ENCODE results near the gene GRPR. TPM values are rescaled to one million over a fixed set of nuclear protein-coding genes. Genes with fewer than 3 reads are reported as not detected.

GRPR gene
- total and polyA plus RNA-seq, 12 donors = 0.03 to 0.57 (median 0.28) TPM; not detected in 1

GRCh38 chrX:16081357-16081756, 42.0 kb upstream of the GRPR start:
- H3K27ac ChIP-seq = no peak overlapping the region
- DNase-seq = no peak
- H3K4me3 ChIP-seq = no peak overlapping the region
- intact Hi-C loops (cut with DNase I) = no loop called here
- peaks cover 0 to 70% (median 0%) of the 10 kb centered on the region in 7 donors for H3K27me3 ChIP-seq
- ATAC-seq = no peak
- H3K9me3 ChIP-seq = no peaks in the 10 kb centered on the region
- WGBS, 2 donors = 90 to 91% methylated on average over 2 of the region's 2 CpGs
- H3K4me1 ChIP-seq = no peaks in the 10 kb centered on the region
- no peak for TF ChIP-seq CTCF (IDR thresholded peaks at IDR 0.05)
- no peaks in the 10 kb centered on the region for H3K36me3 ChIP-seq

DNA sequence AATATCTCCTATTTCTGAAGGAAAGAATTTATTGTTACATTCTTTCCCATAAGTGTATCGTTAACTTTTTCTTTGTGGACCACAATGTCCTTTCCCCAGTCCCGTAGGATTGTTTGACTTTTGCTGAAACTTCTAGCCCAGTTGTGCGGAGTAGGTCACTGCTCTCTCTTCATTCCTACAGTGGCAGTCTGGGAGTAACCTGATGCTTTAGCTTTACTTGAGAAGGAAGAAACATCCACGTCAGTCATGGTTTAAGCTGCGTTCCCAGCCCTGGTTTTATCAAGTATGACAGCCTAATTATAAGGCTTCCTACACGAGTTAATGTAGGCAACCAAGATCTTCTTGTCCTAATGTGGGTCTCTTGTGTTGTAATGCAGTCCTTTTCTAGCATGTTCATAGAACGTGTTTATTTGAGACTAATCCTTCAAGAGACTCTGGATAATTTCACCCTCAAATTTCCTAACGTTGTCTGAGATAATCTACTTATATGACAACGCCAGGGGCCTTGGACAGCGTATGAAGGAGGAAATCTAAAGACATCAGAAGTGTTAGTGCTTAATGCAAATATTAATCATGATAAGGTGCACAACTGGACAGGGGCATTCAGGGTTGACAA, 40.8 kb upstream of the GRPR start:
- TF ChIP-seq CTCF (IDR thresholded peaks at IDR 0.05) = no peak
- WGBS, 2 donors = 61 to 63% methylated on average over 10 of the region's 10 CpGs
- DNase-seq = no peak
- ATAC-seq = no peak
- no peak overlapping the region for H3K4me3 ChIP-seq
- no peak overlapping the region for H3K27ac ChIP-seq
- H3K9me3 ChIP-seq = no peaks in the 10 kb centered on the region
- H3K4me1 ChIP-seq = no peaks in the 10 kb centered on the region
- intact Hi-C loops (cut with DNase I) = no loop called here
- H3K27me3 ChIP-seq = peaks cover 0 to 70% (median 0%) of the 10 kb centered on the region in 7 donors
- no peaks in the 10 kb centered on the region for H3K36me3 ChIP-seq

GRCh38 chrX:16087076-16087475, 36.3 kb upstream of the GRPR start:
- WGBS, 2 donors = 30 to 38% methylated on average over 3 of the region's 3 CpGs

DNA sequence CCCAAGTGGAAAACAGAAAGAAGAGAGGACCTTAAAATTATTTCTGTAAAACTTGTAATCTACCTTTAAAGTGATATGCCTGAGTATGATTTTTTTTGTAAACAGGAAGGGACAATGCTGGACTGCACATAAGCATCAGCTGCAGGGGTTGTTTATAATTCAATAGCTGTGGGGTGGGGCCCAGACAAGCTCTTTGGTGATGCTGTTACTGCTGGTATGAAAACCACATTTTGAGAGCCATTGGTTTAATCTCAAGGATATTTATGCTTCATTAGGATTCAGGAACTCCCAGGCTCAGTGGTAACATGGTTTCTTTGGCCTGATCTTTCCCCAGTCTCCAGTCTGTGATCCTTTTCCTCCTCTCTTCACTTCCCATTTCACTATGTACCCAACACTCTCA, 34.3 kb upstream of the GRPR start:
- no peak overlapping the region for H3K4me3 ChIP-seq
- ATAC-seq (no peak), DNase-seq (no peak)
- no peak for TF ChIP-seq CTCF (IDR thresholded peaks at IDR 0.05)
- peaks cover 0 to 48% (median 0%) of the 10 kb centered on the region in 7 donors for H3K27me3 ChIP-seq
- H3K36me3 ChIP-seq = no peaks in the 10 kb centered on the region
- intact Hi-C loops (cut with DNase I) = no loop called here
- H3K4me1 ChIP-seq = no peaks in the 10 kb centered on the region
- peaks cover 0 to 5% (median 0%) of the 10 kb centered on the region in 11 donors for H3K9me3 ChIP-seq
- H3K27ac ChIP-seq = no peak overlapping the region

More at GRCh38 chrX:16087076-16087475, 36.3 kb upstream of the GRPR start:
- ATAC-seq (no peak), DNase-seq (no peak)
- Histone ChIP-seq H3K36me3 (no peaks in the 10 kb centered on the region), H3K4me1 (no peaks in the 10 kb centered on the region), H3K27ac (no peak overlapping the region), H3K27me3 (peaks cover 0 to 55% (median 0%) of the 10 kb centered on the region in 7 donors), H3K4me3 (no peak overlapping the region), H3K9me3 (no peaks in the 10 kb centered on the region)
- intact Hi-C loops (cut with DNase I) = no loop called here
- TF ChIP-seq CTCF (IDR thresholded peaks at IDR 0.05) = no peak

Data from heart right ventricle (tissue), 16 donors.